Testis (tissue), 3 donors: ENCODE measurements around the gene DAP. TPM values are rescaled to one million over a fixed set of nuclear protein-coding genes. Genes with fewer than 3 reads are reported as not detected.

Experiments used
- DNase-seq: peaks from one replicate; pipeline ENCODE4 v3.0.0-alpha.2; 2019
- H3K27ac ChIP-seq, 2 donors: fragments of 200-600 bp; sonication (generic); one replicate each; pipeline ENCODE4 v1.5.1; 2019
- H3K27me3 ChIP-seq: fragments of 200-600 bp; sonication (generic); one replicate; pipeline ENCODE4 v1.5.1; 2019
- H3K36me3 ChIP-seq: fragments of 200-600 bp; sonication (generic); one replicate; pipeline ENCODE4 v1.5.1; 2017; ENCODE audit warnings: low read depth; ENCODE audit errors: missing control alignments
- H3K4me1 ChIP-seq: fragments of 200-600 bp; sonication (generic); one replicate; pipeline ENCODE4 v1.5.1; 2019
- H3K4me3 ChIP-seq, 2 donors: fragments of 200-600 bp; sonication (generic); one replicate each; pipeline ENCODE4 v1.5.1; 2017 to 2019
- H3K9me3 ChIP-seq: fragments of 200-600 bp; sonication (generic); one replicate; pipeline ENCODE4 v1.5.1; 2017
- CTCF ChIP-seq, 3 experiments: fragments of 450-650 bp in 2 of 3; fragments of 200-600 bp in 1 of 3; sonication (generic) in 1 of 3; IDR thresholded peaks; one replicate each; pipeline ENCODE4 v1.5.1; 2016 to 2019; ENCODE audit warnings: antibody characterized with exemption in 3 of 3, mild to moderate bottlenecking in 2 of 3, moderate library complexity in 1 of 3
- POLR2A ChIP-seq: fragments of 450-650 bp; IDR thresholded peaks from one replicate; pipeline ENCODE4 v1.6.1; 2017; ENCODE audit warnings: antibody characterized with exemption, mild to moderate bottlenecking, moderate library complexity
- WGBS, 2 donors: methylation state at CpG; one replicate each; pipeline ENCODE4 v1.1.5; 2018; 5-methylcytosine and 5-hydroxymethylcytosine counted together
- intact Hi-C: fragments of 100-400 bp; cut with DNase I; formaldehyde crosslinking; loops from one replicate; pipeline ENCODE4 v1.15.1; 2023; ENCODE audit warnings: low total_unique reads
- polyA plus RNA-seq: library from polyadenylated mRNA; stranded (reverse); fragments of 350-450 nt; fragmentation: Illumina TruSeq; extraction: RNeasy Lipid Tissue Mini Kit (QIAGEN cat#74804); gene quantifications from one replicate; pipeline ENCODE4 v1.2.3, GENCODE V29; 2014; ENCODE audit warnings: low read depth, low replicate concordance; ENCODE audit not compliant: insufficient read depth
- total RNA-seq, 2 donors: library from RNA; depleted of rRNA; stranded (reverse); fragments of >200 nt; gene quantifications; one replicate each; pipeline ENCODE4 v1.2.3, GENCODE V29; 2016

The DAP gene
- total and polyA plus RNA-seq, 3 donors from 2014 or later: 46.3 to 92.2 (median 48.1) TPM

- WGBS, 2 donors: 87 to 91% methylated on average over 8 to 11 of the region's 11 CpGs
- Histone ChIP-seq H3K36me3 (no peaks in the 10 kb centered on the region), H3K27me3 (no peaks in the 10 kb centered on the region), H3K27ac (no peak overlapping the region), H3K9me3 (no peaks in the 10 kb centered on the region), H3K4me3 (no peak overlapping the region), H3K4me1 (no peaks in the 10 kb centered on the region)
- intact Hi-C loops: no loop called here
- no peak for DNase-seq
- TF ChIP-seq CTCF (IDR thresholded peaks at IDR 0.05): no peak
Observed at GRCh38 chr5:10736354-10736753, 24.7 kb downstream of the DAP start.

- Histone ChIP-seq H3K36me3 (no peaks in the 10 kb centered on the region), H3K4me3 (no peak overlapping the region), H3K27ac (no peak overlapping the region), H3K4me1 (no peaks in the 10 kb centered on the region), H3K27me3 (no peaks in the 10 kb centered on the region), H3K9me3 (no peaks in the 10 kb centered on the region)
- TF ChIP-seq CTCF (IDR thresholded peaks at IDR 0.05): no peak
- no peak for TF ChIP-seq POLR2A
- intact Hi-C loops: no loop called here
- WGBS, 2 donors: 92 to 94% methylated on average over 8 of the region's 8 CpGs
- DNase-seq: no peak
Observed at GRCh38 chr5:10735569-10736276, 25.3 kb downstream of the DAP start.

- Histone ChIP-seq H3K27me3 (no peaks in the 10 kb centered on the region), H3K4me3 (no peak overlapping the region), H3K27ac (no peak overlapping the region), H3K9me3 (no peaks in the 10 kb centered on the region), H3K36me3 (no peaks in the 10 kb centered on the region), H3K4me1 (no peaks in the 10 kb centered on the region)
- TF ChIP-seq CTCF (IDR thresholded peaks at IDR 0.05): no peak
- TF ChIP-seq POLR2A: no peak
- DNase-seq: no peak
- intact Hi-C loops: no loop called here
- WGBS, 2 donors: 79 to 84% methylated on average over 8 of the region's 8 CpGs
Observed at GRCh38 chr5:10734832-10735523, 26.1 kb downstream of the DAP start.

GRCh38 chr5:10734037-10734709 lies 26.9 kb downstream of the DAP start:
- no peak for DNase-seq
- Histone ChIP-seq H3K27me3 (no peaks in the 10 kb centered on the region), H3K36me3 (no peaks in the 10 kb centered on the region), H3K4me1 (no peaks in the 10 kb centered on the region), H3K27ac (no peak overlapping the region), H3K9me3 (no peaks in the 10 kb centered on the region), H3K4me3 (no peak overlapping the region)
- 79 to 85% methylated on average over 11 of the region's 11 CpGs for WGBS, 2 donors
- intact Hi-C loops: no loop called here
- no peak for TF ChIP-seq POLR2A
- TF ChIP-seq CTCF (IDR thresholded peaks at IDR 0.05): no peak
